Endothelial cell of umbilical vein (primary cell): ENCODE data around the gene CITED2.

Source experiments
- CTCF ChIP-seq, 2 donors: IDR thresholded peaks; 1 replicate in 1 of 2; 2 replicates in 1 of 2; pipeline ENCODE4 v1.5.1; 2011; ENCODE audit warnings: low read length in 2 of 2, mild to moderate bottlenecking in 2 of 2, moderate library complexity in 2 of 2, control low read depth in 1 of 2, inconsistent platforms in 1 of 2, low read depth in 1 of 2; ENCODE audit not compliant: insufficient read depth in 1 of 2; ENCODE audit errors: extremely low read depth in 1 of 2
- EZH2 ChIP-seq: IDR thresholded peaks from 2 replicates; pipeline ENCODE4 v1.6.1; 2012; ENCODE audit warnings: borderline replicate concordance, low read depth, mild to moderate bottlenecking, moderate library complexity, low read length, inconsistent platforms; ENCODE audit not compliant: severe bottlenecking
- JUN ChIP-seq: IDR thresholded peaks from 2 replicates; pipeline ENCODE4 v1.6.1; 2011; ENCODE audit warnings: borderline replicate concordance, low read depth; ENCODE audit not compliant: insufficient read length, insufficient read depth
- POLR2A ChIP-seq: IDR thresholded peaks from 2 replicates; pipeline ENCODE4 v1.6.1; 2012; ENCODE audit warnings: low read depth, mild to moderate bottlenecking, control low read depth, low read length
- POLR2AphosphoS5 ChIP-seq: IDR thresholded peaks from 2 replicates; pipeline ENCODE4 v1.6.1; 2012; ENCODE audit warnings: low read depth, mild to moderate bottlenecking, control low read depth, low read length, moderate library complexity; ENCODE audit not compliant: insufficient read depth
- TF ChIP-seq, protein P1 (sequence below): IDR thresholded peaks from 2 replicates; pipeline ENCODE4 v1.6.1; 2011; ENCODE audit not compliant: insufficient read depth, insufficient read length

- no peak for TF ChIP-seq POLR2A
- no peak for TF ChIP-seq CTCF (IDR thresholded peaks at IDR 0.05; ENCODE audit: extremely low read depth in 1 of 2, insufficient read depth in 1 of 2, low read depth in 1 of 2, low read length in 2 of 2)
- TF ChIP-seq EZH2, result no peak
- TF ChIP-seq POLR2AphosphoS5, result no peak
- TF ChIP-seq, protein P1, sequence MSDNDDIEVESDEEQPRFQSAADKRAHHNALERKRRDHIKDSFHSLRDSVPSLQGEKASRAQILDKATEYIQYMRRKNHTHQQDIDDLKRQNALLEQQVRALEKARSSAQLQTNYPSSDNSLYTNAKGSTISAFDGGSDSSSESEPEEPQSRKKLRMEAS, result no peak
- TF ChIP-seq JUN, result no peak
Measured at GRCh38 chr6:139376017-139376330, 1.5 kb upstream of the CITED2 start.
